H1 (cell line): ENCODE results near the gene BTN1A1. TPM values are rescaled to one million over a fixed set of nuclear protein-coding genes. Genes with fewer than 3 reads are reported as not detected.
A peak's percentile ranks its signal among the peaks of the same experiment; 100 is the strongest.

Experiments
- ASH2L ChIP-seq: fragments of 200-600, 300-600 bp; sonication (generic); IDR thresholded peaks from one replicate; pipeline ENCODE4 v1.7.1; 2017; ENCODE audit warnings: low read length
- CHD7 ChIP-seq: fragments of 300-600 bp; sonication (generic); IDR thresholded peaks from 2 replicates; pipeline ENCODE4 v1.7.1; 2012; ENCODE audit warnings: low read length, moderate library complexity, mild to moderate bottlenecking, inconsistent platforms; ENCODE audit not compliant: insufficient replicate concordance
- EP300 ChIP-seq, 2 experiments: IDR thresholded peaks; 1 replicate in 1 of 2; 2 replicates in 1 of 2; pipeline ENCODE4 v1.6.1; 2011 to 2012; ENCODE audit warnings: low read depth in 2 of 2, low read length in 2 of 2, mild to moderate bottlenecking in 2 of 2, borderline replicate concordance in 1 of 2, inconsistent platforms in 1 of 2, moderate library complexity in 1 of 2
- GTF2F1 ChIP-seq: IDR thresholded peaks from 2 replicates; pipeline ENCODE4 v1.6.1; 2012; ENCODE audit warnings: low read depth, low read length, improper control_type of control experiment, borderline replicate concordance
- KDM4A ChIP-seq: IDR thresholded peaks from one replicate; pipeline ENCODE4 v1.7.1; 2012; ENCODE audit warnings: low read depth, mild to moderate bottlenecking, moderate library complexity, low read length, inconsistent platforms; ENCODE audit not compliant: severe bottlenecking
- POLR2A ChIP-seq, 2 experiments: IDR thresholded peaks; 1 replicate in 1 of 2; 2 replicates in 1 of 2; pipeline ENCODE4 v1.6.1; 2011; ENCODE audit warnings: low read depth in 2 of 2, low read length in 2 of 2, mild to moderate bottlenecking in 2 of 2; ENCODE audit errors: control extremely low read depth in 1 of 2
- RBBP5 ChIP-seq: IDR thresholded peaks from 2 replicates; pipeline ENCODE4 v1.7.1; 2012; ENCODE audit warnings: low read depth, mild to moderate bottlenecking, inconsistent platforms, low read length, moderate library complexity, borderline replicate concordance
- RNF2 ChIP-seq: fragments of 200-900, 300-1000 bp; sonication (generic); IDR thresholded peaks from 2 replicates; pipeline ENCODE4 v1.7.1; 2016; ENCODE audit warnings: borderline replicate concordance, low read depth, mild to moderate bottlenecking, antibody characterized with exemption, low read length; ENCODE audit not compliant: poor library complexity, severe bottlenecking; ENCODE audit errors: missing control alignments
- SP1 ChIP-seq: IDR thresholded peaks from 2 replicates; pipeline ENCODE4 v1.6.1; 2011; ENCODE audit warnings: low read depth, low read length
- SUZ12 ChIP-seq: fragments of 200-600 bp; sonication (generic); IDR thresholded peaks from 2 replicates; pipeline ENCODE4 v1.6.1; 2012; ENCODE audit warnings: mild to moderate bottlenecking, inconsistent platforms, low read length, moderate library complexity, mixed read lengths
- polyA plus RNA-seq, 7 experiments: library from polyadenylated mRNA; depleted of rRNA in 3 of 7; stranded (reverse) in 5 of 7; unstranded in 2 of 7; fragments of >200 nt in 5 of 7; fragments of 200-250 nt in 2 of 7; gene quantifications; 1 replicate in 5 of 7; 2 replicates in 1 of 7; 4 replicates in 1 of 7; pipeline versions ENCODE4 v1.2.1 to v1.2.3, GENCODE V29; 2011 to 2013; ENCODE audit warnings: missing spikeins in 2 of 7, mixed read lengths in 2 of 7
- total RNA-seq: library from RNA; stranded (reverse); fragmentation: NEBNext Ultra II Directional; extraction: Animal tissue kit (Norgen Biotek cat#: 25700); gene quantifications from 2 replicates; pipeline ENCODE4 v1.2.1, GENCODE V29; 2021

The BTN1A1 gene
- total and polyA plus RNA-seq, 2 of the 8 experiments (the other 6 are each of a cell fraction or from before 2014, with no cell fraction given): 0.28 to 0.35 TPM

- TF ChIP-seq GTF2F1 (no peak), ASH2L (peak; percentile 20), SP1 (no peak), RBBP5 (no peak), EP300 (IDR thresholded peaks at IDR 0.05; ENCODE audit: borderline replicate concordance in 1 of 2, low read depth in 2 of 2, low read length in 2 of 2) (peak in 1 of 2 experiments; percentile 59; a peak in 1 of 3 replicates), CHD7 (no peak), KDM4A (no peak), RNF2 (no peak), POLR2A (IDR thresholded peaks at IDR 0.05; ENCODE audit: control extremely low read depth in 1 of 2, low read depth in 2 of 2, low read length in 2 of 2) (no peak), SUZ12 (no peak)
These were observed 56.4 kb downstream of the BTN1A1 start (continued) for GRCh38 chr6:26556263-26557070.
